SK-N-SH treated with all-trans-retinoic acid at 6 μM for 48 hours (cell line): ENCODE data around the gene U2SURP.

Experiments used
- ARNTL ChIP-seq: fragments of 450-650 bp; formaldehyde crosslinking; IDR thresholded peaks from 2 replicates; pipeline ENCODE4 v1.5.0; 2020; ENCODE audit warnings: low read depth, mild to moderate bottlenecking, moderate library complexity, borderline replicate concordance
- CREB5 ChIP-seq: fragments of 250-450 bp; sonication (Bioruptor Pico); IDR thresholded peaks from 2 replicates; pipeline ENCODE4 v1.5.1; 2020; ENCODE audit warnings: low read depth, mild to moderate bottlenecking, moderate library complexity
- CSRNP3 ChIP-seq: fragments of 250-450 bp; sonication (Bioruptor Pico); IDR thresholded peaks from 2 replicates; pipeline ENCODE4 v1.5.1; 2021; ENCODE audit warnings: mild to moderate bottlenecking, moderate library complexity
- GLIS3 ChIP-seq: fragments of 250-450 bp; sonication (Bioruptor Pico); IDR thresholded peaks from 2 replicates; pipeline ENCODE4 v1.5.0; 2020; ENCODE audit warnings: mild to moderate bottlenecking, moderate library complexity
- PATZ1 ChIP-seq: fragments of 250-450 bp; sonication (Bioruptor Pico); IDR thresholded peaks from 2 replicates; pipeline ENCODE4 v1.8.0; 2020; ENCODE audit warnings: mild to moderate bottlenecking, moderate library complexity, borderline replicate concordance
- RARB ChIP-seq: fragments of 250-450 bp; sonication (Bioruptor Pico); IDR thresholded peaks from 2 replicates; pipeline ENCODE4 v1.8.0; 2021; ENCODE audit warnings: mild to moderate bottlenecking, moderate library complexity
- TOX ChIP-seq: fragments of 250-450 bp; sonication (Bioruptor Pico); IDR thresholded peaks from 2 replicates; pipeline ENCODE4 v1.8.0; 2021; ENCODE audit warnings: mild to moderate bottlenecking, moderate library complexity, borderline replicate concordance
- ZFP3 ChIP-seq: fragments of 250-450 bp; sonication (Bioruptor Pico); IDR thresholded peaks from 2 replicates; pipeline ENCODE4 v1.5.0; 2020; ENCODE audit warnings: mild to moderate bottlenecking, moderate library complexity
- ZFP30 ChIP-seq: fragments of 450-650 bp; formaldehyde crosslinking; IDR thresholded peaks from 2 replicates; pipeline ENCODE4 v1.5.0; 2022; ENCODE audit warnings: mild to moderate bottlenecking, moderate library complexity
- ZNF8 ChIP-seq: fragments of 450-650 bp; formaldehyde crosslinking; IDR thresholded peaks from 2 replicates; pipeline ENCODE4 v1.5.0; 2020; ENCODE audit warnings: mild to moderate bottlenecking, moderate library complexity

- no peak for TF ChIP-seq ARNTL (CRISPR knock-in tag)
- no peak for TF ChIP-seq TOX
- TF ChIP-seq ZFP30 (CRISPR knock-in tag), result no peak
- TF ChIP-seq CSRNP3 (CRISPR knock-in tag), result no peak
- TF ChIP-seq GLIS3, result no peak
- TF ChIP-seq CREB5, result no peak
- TF ChIP-seq ZFP3 (CRISPR knock-in tag), result no peak
- no peak for TF ChIP-seq RARB (CRISPR knock-in tag)
- TF ChIP-seq ZNF8 (CRISPR knock-in tag), result no peak
- TF ChIP-seq PATZ1 (CRISPR knock-in tag), result no peak
Measured at GRCh38 chr3:142990721-142991120, 10.6 kb upstream of the U2SURP start.
